ENCODE data around the gene CUL7.

DNA sequence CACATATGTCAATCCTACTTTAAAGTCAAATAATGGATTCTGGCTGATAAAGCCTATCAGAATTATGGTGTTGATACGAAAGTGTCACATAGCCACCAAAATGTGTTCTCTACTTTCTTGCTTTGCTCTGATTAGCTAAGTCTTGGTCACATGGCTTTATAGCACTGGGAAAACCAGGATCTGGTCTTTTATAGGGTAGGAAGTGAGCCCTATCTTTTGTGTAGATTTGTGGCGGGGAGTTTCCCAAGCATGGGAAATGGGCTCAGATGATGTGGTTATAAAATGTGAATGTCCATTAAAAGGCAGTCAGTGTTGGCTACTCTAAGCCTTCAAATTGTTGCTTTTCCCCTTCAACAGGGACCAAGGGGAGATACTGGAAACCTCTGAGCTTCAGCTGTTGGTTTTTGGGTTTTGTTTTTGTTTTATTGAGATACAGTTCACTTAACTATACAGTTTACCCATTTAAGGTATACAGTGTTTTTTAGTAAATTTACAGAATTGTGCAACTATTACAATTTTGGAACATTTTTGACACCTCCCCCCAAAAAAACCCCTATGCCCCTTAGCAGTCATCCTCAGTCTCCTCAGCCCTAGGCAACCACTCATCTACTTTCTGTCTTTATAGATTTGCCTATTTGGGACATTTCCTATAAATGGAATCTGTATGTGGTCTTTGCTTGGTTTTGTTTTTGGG lies 20.0 kb downstream of the CUL7 start:
- TF ChIP-seq EZH2 (IDR thresholded peaks at IDR 0.05; ENCODE audit: insufficient read depth, poor library complexity, severe bottlenecking), result no peak
- no peak for TF ChIP-seq EZH2phosphoT487 (IDR thresholded peaks at IDR 0.05; ENCODE audit: insufficient read depth, low read depth)
